ENCODE results near the gene TMEM185A. TPM values are rescaled to one million over a fixed set of nuclear protein-coding genes. Genes with fewer than 3 reads are reported as not detected.
"Not testable (repeated sequence)": the region's sequence is repeated elsewhere in the genome, so short reads cannot be mapped to it uniquely, and the experiment has no call there.

TMEM185A gene
- total RNA-seq (10 to 100 TPM; 11.9 to 23.4 (median 19.9) TPM), polyA plus RNA-seq (10 to 100 TPM; 16.7 to 23.8 TPM), total RNA-seq (8.3 reads per million, percentile 32 among the genes with 10 or more reads in this experiment)

DNA sequence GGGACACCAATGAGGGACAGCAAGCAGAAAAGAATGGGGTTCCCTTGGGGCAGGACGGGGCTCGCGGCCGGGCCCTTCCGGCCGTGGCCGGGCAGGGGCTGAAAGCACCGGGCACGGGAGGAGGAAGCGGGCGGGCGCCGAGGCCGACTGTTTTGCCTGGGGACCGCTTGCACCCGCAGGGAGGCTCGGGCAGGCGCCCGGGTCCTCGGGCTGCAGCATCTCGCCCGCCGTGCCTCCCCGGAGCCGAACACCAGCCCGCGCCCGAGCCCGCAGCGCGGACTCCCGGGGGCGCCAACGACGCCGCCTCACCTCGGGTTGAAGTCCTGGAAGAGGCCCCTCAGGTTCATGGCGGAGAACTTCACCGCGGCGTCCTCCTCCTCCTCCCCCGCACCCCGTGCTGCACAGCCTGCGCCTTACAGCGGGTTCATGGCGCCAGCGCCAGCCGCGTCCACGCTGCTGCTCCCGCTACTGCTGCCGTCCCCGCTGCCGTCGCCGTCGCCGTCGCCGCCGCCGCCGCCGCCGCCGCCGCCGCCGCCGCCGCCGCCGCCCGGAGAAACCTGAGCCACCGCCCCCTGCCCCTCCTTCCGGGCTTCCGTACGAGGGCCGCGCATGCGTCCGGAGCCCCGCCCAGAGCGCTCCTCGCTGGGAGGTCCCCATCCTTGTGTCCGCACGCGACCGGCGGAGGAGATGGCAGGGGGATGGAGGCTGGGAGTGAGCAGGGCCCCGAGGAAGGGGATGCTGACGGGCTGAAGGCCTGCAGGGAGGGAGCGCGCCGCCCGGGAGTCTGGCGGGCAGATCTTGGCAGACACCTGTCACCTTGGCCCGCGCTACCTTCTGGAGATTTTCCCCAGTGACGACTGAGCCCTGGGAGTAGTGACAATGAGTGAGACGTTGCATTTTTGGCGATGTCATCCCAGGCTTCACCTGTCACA, at the start of gene TMEM185A:
Gene TMEM185A, minus strand, starts transcription at position 559 of the 932 bp plus-strand sequence. Its CDS starts 212 bp downstream, at position 347.
- Mint-ChIP-seq H3K27ac (peak within 1 kb of the TSS; percentile 78 to 94 (median 83)), H3K27me3 (peaks cover 0 to 9% (median 0%) of the 10 kb centered on the region in 5 donors), H3K36me3 (peaks cover 0 to 5% (median 0%) of the 10 kb centered on the region in 5 donors), H3K4me1 (peaks cover 29 to 43% (median 39%) of the 10 kb centered on the region in 7 donors), H3K9me3 (peaks cover 0 to 1% (median 0%) of the 10 kb centered on the region in 11 donors), H3K4me3 (peak within 1 kb of the TSS; percentile 84 to 98 (median 92))
- CTCF ChIA-PET = no interaction called here
- DNase-seq (peak; percentile 48 to 79 (median 71)), ATAC-seq (peak; percentile 92)
- H3K4me1 ChIP-seq (ENCODE audit: control insufficient read depth in 2 of 2, insufficient read depth in 2 of 2, low read length in 2 of 2) = peaks cover 12% of the 10 kb centered on the region in 2 donors
- H3K9me3 ChIP-seq (ENCODE audit: control insufficient read depth in 2 of 3, low read length in 3 of 3) = no peaks in the 10 kb centered on the region
- H3K4me3 ChIP-seq (ENCODE audit: low read length) = peak within 1 kb of the TSS; percentile 68
- peak within 1 kb of the TSS; percentile 72 for H3K27ac ChIP-seq (ENCODE audit: low read depth, low read length)
- H3K27me3 ChIP-seq (ENCODE audit: control insufficient read depth in 2 of 2, insufficient read depth in 2 of 2, low read length in 2 of 2) = no peaks in the 10 kb centered on the region
- POLR2A ChIA-PET = no interaction called here
- intact Hi-C loops (cut with micrococcal nuclease) = loop anchor here (2.0 to 10.0 kb wide), 9 partner anchors 87 to 1717 kb away; partner anchors contain the start of genes EOLA1 (in 2 of the 2), IDS (in 2 of the 2), EOLA2 (in 1 of the 2) and FMR1 (in 1 of the 2)
- no peaks in the 10 kb centered on the region for H3K36me3 ChIP-seq (ENCODE audit: control insufficient read depth in 2 of 3, insufficient read depth in 3 of 3, low read length in 3 of 3)

DNA sequence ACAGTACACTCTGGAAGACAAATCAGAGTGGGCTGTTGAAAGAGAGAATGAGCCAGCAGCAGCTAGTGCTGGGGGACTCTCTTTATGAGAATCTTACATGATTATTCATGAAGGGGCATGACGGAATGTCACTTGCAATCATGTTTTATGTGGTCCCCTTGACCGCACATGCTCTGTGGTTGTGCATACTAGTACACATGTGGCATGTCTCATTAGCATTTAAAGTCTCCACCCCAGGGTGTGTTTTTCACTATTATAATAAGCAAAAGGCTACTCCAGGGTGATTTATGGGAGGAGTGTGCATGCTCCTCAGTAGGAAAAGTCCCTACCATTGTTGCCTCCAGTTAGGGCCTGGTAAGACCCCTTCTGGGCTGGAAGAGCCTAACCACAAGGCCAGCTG, 49.6 kb upstream of the TMEM185A start:
- no peak for ATAC-seq
- H3K9me3 Mint-ChIP-seq = peaks cover 0 to 1% (median 0%) of the 10 kb centered on the region in 11 donors
- DNase-seq = no peak
- Histone ChIP-seq H3K27ac (ENCODE audit: low read depth, low read length) (no peak overlapping the region), H3K9me3 (ENCODE audit: control insufficient read depth in 2 of 3, low read length in 3 of 3) (no peaks in the 10 kb centered on the region), H3K4me1 (ENCODE audit: control insufficient read depth in 2 of 2, insufficient read depth in 2 of 2, low read length in 2 of 2) (no peaks in the 10 kb centered on the region), H3K27me3 (ENCODE audit: control insufficient read depth in 2 of 2, insufficient read depth in 2 of 2, low read length in 2 of 2) (no peaks in the 10 kb centered on the region), H3K4me3 (ENCODE audit: low read length) (no peak overlapping the region), H3K36me3 (ENCODE audit: control insufficient read depth in 2 of 3, insufficient read depth in 3 of 3, low read length in 3 of 3) (no peaks in the 10 kb centered on the region)
- no peak overlapping the region for H3K27ac Mint-ChIP-seq
- ChIA-PET CTCF (no interaction called here), POLR2A (no interaction called here)
- H3K4me3 Mint-ChIP-seq = no peak overlapping the region
- no peaks in the 10 kb centered on the region for H3K27me3 Mint-ChIP-seq
- intact Hi-C loops (cut with micrococcal nuclease) = no loop called here
- no peaks in the 10 kb centered on the region for H3K36me3 Mint-ChIP-seq
- H3K4me1 Mint-ChIP-seq = no peaks in the 10 kb centered on the region

DNA sequence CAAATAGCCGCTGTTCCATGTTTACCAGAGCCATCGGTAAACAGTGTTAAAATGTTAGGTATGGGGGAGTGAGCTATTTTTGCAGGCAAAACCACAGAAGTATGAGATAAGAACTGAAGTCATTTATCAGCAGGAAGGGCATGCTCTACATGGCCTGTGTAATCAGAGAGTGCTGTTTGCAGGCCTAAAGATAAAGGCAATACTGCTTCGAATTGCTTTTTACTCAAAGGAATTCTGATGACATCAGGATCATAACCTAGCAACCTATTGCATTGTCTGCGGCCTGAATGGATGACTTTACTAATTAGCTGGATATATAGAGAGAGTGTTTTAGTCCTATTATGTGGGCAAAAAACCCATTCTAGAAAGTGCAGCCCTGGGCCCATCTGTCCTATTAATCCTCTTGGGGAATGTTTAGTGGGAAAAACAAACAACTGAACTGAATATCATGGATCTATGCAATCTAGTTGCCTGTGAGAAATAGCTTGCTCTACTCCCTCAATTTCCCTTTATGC, 47.6 kb upstream of the TMEM185A start:
- intact Hi-C loops (cut with micrococcal nuclease); H3K36me3 ChIP-seq (ENCODE audit: control insufficient read depth in 2 of 3, insufficient read depth in 3 of 3, low read length in 3 of 3); H3K27me3 ChIP-seq (ENCODE audit: control insufficient read depth in 2 of 2, insufficient read depth in 2 of 2, low read length in 2 of 2); ATAC-seq; H3K27me3 Mint-ChIP-seq; H3K9me3 ChIP-seq (ENCODE audit: control insufficient read depth in 2 of 3, low read length in 3 of 3); H3K4me1 ChIP-seq (ENCODE audit: control insufficient read depth in 2 of 2, insufficient read depth in 2 of 2, low read length in 2 of 2); H3K4me3 ChIP-seq (ENCODE audit: low read length); H3K27ac ChIP-seq (ENCODE audit: low read depth, low read length); H3K36me3 Mint-ChIP-seq; H3K4me1 Mint-ChIP-seq; H3K9me3 Mint-ChIP-seq; H3K4me3 Mint-ChIP-seq; H3K27ac Mint-ChIP-seq; DNase-seq; CTCF ChIA-PET; POLR2A ChIA-PET: not testable (repeated sequence)

DNA sequence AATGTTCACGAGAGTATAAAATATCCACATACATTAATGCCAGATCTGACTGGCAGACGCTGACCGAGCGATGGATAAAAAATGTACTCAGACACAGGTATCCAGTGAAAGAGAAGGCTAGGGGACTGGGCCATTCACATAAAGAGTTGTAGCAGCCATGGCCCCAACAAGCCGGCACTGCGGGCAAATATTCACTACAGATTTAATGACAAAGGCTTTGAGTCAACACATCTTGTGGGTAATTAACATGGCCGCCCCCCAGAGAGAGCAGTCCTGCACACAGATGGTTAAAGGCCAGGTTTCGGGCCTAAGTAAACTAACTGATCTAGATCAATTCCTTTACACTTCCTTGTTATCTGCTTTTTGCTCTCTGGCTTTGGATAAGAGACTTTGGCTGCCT, 44.0 kb upstream of the TMEM185A start:
- intact Hi-C loops (cut with micrococcal nuclease); CTCF ChIA-PET; H3K4me3 Mint-ChIP-seq; DNase-seq; POLR2A ChIA-PET; H3K27me3 ChIP-seq (ENCODE audit: control insufficient read depth in 2 of 2, insufficient read depth in 2 of 2, low read length in 2 of 2); ATAC-seq; H3K9me3 ChIP-seq (ENCODE audit: control insufficient read depth in 2 of 3, low read length in 3 of 3); H3K4me1 ChIP-seq (ENCODE audit: control insufficient read depth in 2 of 2, insufficient read depth in 2 of 2, low read length in 2 of 2); H3K36me3 ChIP-seq (ENCODE audit: control insufficient read depth in 2 of 3, insufficient read depth in 3 of 3, low read length in 3 of 3); H3K4me1 Mint-ChIP-seq; H3K27ac Mint-ChIP-seq; H3K9me3 Mint-ChIP-seq; H3K4me3 ChIP-seq (ENCODE audit: low read length); H3K27ac ChIP-seq (ENCODE audit: low read depth, low read length); H3K36me3 Mint-ChIP-seq; H3K27me3 Mint-ChIP-seq: not testable (repeated sequence)

DNA sequence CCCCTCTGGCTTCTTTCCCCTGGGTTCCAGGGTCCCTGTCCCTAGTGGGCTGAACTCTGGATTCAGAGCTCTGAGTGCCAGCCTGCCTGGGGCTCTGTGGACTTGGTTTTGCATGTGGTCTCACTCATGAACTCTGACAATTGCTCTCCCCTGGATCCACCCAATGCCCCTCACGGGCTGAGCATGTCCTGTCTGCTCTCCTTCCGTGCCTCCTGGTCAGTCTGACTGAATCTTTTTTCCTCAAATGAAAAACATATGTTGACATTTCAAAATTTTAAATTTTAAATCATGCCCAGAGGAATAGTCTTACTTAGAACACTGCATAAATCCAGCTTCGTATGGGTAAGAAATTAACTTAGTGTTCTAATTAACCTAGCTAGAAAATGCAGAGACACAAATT, 43.5 kb upstream of the TMEM185A start:
- H3K27ac ChIP-seq (ENCODE audit: low read depth, low read length); H3K27me3 Mint-ChIP-seq; ATAC-seq; H3K27me3 ChIP-seq (ENCODE audit: control insufficient read depth in 2 of 2, insufficient read depth in 2 of 2, low read length in 2 of 2); H3K36me3 Mint-ChIP-seq; H3K4me3 ChIP-seq (ENCODE audit: low read length); H3K27ac Mint-ChIP-seq; intact Hi-C loops (cut with micrococcal nuclease); H3K4me1 ChIP-seq (ENCODE audit: control insufficient read depth in 2 of 2, insufficient read depth in 2 of 2, low read length in 2 of 2); DNase-seq; H3K9me3 Mint-ChIP-seq; H3K36me3 ChIP-seq (ENCODE audit: control insufficient read depth in 2 of 3, insufficient read depth in 3 of 3, low read length in 3 of 3); H3K4me1 Mint-ChIP-seq; CTCF ChIA-PET; H3K4me3 Mint-ChIP-seq; H3K9me3 ChIP-seq (ENCODE audit: control insufficient read depth in 2 of 3, low read length in 3 of 3); POLR2A ChIA-PET: not testable (repeated sequence)

DNA sequence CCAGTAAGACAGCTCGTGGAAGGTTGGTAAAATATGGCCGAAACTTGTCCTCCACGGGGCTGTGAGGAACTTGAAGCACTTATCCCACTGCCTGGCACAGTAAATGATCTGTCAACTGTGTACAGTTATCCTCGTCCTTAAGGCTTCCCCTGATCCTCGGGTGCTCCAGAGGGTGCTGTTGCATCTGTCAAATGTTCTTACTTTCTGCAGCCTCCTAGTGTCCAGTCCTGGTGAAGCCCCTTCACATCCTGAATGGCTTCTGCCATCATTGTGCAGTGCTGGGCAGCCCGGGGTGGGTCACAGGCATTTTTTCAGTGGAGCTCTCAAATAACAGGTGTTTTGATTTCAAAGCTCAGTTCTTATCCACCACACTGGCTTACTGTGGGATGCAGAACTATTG, 29.0 kb upstream of the TMEM185A start:
- H3K27me3 Mint-ChIP-seq; H3K36me3 Mint-ChIP-seq; H3K4me1 Mint-ChIP-seq; intact Hi-C loops (cut with micrococcal nuclease); POLR2A ChIA-PET; H3K27ac Mint-ChIP-seq; H3K4me3 ChIP-seq (ENCODE audit: low read length); H3K27ac ChIP-seq (ENCODE audit: low read depth, low read length); H3K9me3 ChIP-seq (ENCODE audit: control insufficient read depth in 2 of 3, low read length in 3 of 3); H3K9me3 Mint-ChIP-seq; CTCF ChIA-PET; ATAC-seq; H3K4me1 ChIP-seq (ENCODE audit: control insufficient read depth in 2 of 2, insufficient read depth in 2 of 2, low read length in 2 of 2); H3K36me3 ChIP-seq (ENCODE audit: control insufficient read depth in 2 of 3, insufficient read depth in 3 of 3, low read length in 3 of 3); DNase-seq; H3K4me3 Mint-ChIP-seq; H3K27me3 ChIP-seq (ENCODE audit: control insufficient read depth in 2 of 2, insufficient read depth in 2 of 2, low read length in 2 of 2): not testable (repeated sequence)
